Activated CD4-positive, alpha-beta T cell treated with anti-CD3 and anti-CD28 coated beads for 24 hours (primary cell): Measurements from ENCODE around the gene NBL1.

Experiments used
- DNase-seq, 2 donors: peaks; one replicate each; pipeline ENCODE4 v3.0.0-alpha.2; 2020; ENCODE audit warnings: low read depth in 2 of 2

Gene NBL1

DNA sequence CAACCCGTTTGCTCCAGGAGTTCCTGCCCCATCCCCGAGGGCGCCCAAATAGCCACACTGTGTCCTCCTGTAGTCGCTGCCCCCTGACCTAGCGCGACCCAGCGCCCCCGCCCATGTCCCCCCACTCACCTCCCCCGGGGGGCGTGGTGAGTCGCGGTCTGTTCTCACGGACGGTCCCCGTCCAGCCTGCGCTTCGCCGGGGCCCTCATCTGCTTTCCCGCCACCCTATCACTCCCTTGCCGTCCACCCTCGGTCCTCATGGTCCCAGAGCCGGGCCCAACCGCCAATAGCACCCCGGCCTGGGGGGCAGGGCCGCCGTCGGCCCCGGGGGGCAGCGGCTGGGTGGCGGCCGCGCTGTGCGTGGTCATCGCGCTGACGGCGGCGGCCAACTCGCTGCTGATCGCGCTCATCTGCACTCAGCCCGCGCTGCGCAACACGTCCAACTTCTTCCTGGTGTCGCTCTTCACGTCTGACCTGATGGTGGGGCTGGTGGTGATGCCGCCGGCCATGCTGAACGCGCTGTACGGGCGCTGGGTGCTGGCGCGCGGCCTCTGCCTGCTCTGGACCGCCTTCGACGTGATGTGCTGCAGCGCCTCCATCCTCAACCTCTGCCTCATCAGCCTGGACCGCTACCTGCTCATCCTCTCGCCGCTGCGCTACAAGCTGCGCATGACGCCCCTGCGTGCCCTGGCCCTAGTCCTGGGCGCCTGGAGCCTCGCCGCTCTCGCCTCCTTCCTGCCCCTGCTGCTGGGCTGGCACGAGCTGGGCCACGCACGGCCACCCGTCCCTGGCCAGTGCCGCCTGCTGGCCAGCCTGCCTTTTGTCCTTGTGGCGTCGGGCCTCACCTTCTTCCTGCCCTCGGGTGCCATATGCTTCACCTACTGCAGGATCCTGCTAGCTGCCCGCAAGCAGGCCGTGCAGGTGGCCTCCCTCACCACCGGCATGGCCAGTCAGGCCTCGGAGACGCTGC lies 21.7 kb downstream of the NBL1 start:
- no peak for DNase-seq

DNA sequence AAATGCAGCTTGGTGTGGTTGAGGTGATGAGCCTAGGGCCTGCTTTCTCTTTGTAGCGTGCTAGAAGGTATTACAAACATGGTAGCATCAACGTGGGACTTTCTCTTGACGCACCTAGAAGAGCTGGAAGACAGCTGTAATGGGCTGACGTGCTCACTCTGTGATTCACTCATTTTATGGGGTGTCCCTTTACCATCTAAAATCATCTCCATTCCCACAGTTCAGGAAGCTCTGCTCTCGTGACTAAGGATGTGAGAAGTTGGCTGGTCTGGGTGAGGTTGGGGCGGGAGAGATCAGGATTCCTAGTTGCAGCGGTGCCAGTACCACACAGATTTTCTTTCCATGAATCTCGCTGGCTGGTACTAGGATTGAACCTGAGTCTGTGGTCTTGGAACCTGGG lies 24.8 kb downstream of the NBL1 start:
- DNase-seq: no peak

DNA sequence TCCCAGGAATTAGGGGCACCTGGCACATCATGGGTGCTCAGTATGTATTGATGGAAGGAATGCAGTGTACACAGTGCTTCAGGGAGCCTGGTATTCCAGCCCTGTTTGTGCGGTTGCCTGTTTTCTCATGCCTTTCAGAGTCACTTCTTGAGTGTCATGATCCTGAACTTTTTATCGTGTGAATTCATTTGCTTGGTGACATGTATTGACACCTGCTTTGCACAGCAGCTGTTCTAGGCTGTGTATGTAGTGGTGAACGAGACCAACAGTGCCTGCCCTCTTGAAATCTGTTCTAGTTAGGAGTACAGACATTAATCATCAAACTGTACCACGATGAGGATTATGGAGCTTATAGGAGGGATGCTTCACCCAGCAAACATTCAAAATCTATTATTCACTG lies 26.7 kb downstream of the NBL1 start:
- DNase-seq: no peak

DNA sequence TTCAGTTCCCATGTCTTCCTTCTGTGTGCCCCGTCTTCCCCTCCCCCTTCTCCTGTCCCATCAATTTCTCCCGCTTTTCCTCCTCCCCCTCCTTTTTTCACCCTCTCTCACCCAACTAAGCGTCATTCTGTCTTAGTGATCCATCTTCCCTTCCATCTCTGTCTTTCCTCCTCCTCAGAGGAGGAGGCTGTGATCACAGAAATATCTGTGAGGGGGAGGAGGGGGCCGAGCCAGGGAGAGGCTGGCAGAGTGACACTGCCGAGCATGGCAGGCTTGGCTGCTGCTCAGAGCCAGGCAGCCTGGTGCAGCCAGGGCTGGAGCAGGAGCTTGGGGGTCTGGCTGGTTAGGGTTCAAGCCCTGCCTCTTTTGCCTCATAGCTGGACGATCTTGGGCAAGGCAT lies 28.1 kb downstream of the NBL1 start:
- DNase-seq: no peak

DNA sequence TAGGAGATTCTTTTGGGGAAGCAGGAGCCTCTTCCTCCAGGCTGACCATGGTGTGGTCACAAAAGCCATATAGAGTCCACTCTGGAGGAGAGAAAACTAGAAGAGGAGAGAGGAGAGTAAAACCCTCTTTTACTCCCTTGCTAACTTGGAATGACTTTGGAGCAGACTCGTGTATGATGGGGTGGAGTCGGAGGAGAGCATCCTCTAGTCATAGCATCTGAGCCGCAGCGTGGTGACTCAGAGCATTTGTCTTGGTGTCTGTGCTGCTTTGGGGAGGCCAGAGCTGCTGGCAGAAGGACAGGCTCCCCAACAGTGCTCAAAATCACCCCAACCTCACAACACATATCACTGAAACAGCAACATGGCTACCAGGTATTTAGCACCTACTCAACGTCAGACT lies 31.7 kb downstream of the NBL1 start:
- DNase-seq: no peak

DNA sequence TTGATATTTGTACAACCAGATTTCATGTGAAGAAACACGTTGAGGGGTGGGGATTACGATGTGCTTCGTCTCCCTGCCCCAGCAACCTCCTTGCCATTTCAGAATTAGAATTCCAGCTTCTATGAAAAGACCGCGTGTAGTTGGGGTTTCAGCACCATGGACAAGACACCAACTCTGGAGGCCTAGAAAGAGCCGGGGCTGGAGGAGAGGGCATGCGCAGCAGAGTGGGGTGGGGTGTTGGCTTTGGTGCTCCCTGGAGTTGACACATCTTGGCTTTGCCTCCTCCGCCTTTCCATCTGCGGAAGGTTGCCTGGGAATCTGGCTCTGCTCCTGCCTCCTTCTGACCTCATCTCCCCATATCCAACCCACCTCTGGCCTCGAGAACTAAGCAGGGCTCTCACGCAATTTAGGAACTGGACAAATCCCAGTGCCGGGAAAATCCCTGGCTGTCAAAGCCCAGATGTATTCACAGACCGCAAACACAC lies 32.4 kb downstream of the NBL1 start:
- DNase-seq: no peak

DNA sequence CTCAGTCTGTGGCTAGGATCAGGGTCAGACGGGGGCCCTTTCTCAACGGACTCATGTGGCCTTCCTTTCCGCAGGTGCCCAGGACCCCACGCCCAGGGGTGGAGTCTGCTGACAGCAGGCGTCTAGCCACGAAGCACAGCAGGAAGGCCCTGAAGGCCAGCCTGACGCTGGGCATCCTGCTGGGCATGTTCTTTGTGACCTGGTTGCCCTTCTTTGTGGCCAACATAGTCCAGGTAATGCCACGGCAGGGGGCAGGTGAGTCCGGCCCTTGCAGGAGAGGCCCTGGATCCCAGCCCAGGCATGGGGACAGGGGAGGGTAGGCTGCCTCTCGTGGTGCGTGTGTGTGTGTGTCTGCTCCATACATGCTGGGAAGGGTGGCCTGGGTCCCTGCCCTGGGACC lies 34.4 kb downstream of the NBL1 start:
- DNase-seq: no peak

DNA sequence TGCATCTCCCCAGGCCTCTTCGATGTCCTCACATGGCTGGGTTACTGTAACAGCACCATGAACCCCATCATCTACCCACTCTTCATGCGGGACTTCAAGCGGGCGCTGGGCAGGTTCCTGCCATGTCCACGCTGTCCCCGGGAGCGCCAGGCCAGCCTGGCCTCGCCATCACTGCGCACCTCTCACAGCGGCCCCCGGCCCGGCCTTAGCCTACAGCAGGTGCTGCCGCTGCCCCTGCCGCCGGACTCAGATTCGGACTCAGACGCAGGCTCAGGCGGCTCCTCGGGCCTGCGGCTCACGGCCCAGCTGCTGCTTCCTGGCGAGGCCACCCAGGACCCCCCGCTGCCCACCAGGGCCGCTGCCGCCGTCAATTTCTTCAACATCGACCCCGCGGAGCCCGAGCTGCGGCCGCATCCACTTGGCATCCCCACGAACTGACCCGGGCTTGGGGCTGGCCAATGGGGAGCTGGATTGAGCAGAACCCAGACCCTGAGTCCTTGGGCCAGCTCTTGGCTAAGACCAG lies 34.9 kb downstream of the NBL1 start:
- DNase-seq: no peak

DNA sequence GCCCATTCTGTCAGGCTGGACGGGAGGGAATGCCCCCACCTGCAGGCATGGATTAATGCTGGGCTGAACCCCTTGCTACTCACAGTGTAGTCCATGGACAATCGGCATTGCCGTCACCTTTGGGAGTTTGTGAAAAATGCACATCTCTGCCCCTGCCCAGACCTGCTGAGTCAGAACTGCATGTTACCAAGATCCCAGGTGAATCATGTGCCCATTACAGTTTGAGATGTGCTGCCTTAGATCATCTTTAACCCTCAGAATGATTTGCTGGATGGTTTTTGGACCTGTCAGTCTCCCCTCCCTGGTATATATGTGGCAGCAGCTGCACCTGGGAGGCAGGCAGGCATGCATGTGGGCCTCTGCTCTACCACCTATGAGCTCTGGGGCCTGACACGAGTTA lies 35.6 kb downstream of the NBL1 start:
- no peak for DNase-seq

DNA sequence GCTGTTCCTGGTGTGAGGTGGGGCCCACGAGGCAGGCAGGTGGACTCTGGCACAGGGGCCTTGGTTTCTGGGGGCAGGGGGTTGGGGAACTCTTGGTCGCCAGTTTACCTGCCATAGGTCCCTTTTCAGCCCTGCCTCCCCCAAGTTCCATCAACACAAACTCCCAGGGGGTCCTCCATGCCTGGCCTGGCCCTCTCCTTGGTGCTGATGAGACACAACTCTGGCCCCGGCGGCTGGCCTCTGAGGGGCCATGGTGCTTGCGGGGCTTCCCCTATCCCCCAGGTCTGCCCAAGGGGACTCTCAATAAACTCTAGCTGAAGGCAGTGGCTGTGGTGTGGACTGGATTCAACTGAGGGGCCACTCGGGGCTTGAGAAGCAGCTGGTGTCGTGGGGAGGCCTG lies 36.5 kb downstream of the NBL1 start:
- no peak for DNase-seq

DNA sequence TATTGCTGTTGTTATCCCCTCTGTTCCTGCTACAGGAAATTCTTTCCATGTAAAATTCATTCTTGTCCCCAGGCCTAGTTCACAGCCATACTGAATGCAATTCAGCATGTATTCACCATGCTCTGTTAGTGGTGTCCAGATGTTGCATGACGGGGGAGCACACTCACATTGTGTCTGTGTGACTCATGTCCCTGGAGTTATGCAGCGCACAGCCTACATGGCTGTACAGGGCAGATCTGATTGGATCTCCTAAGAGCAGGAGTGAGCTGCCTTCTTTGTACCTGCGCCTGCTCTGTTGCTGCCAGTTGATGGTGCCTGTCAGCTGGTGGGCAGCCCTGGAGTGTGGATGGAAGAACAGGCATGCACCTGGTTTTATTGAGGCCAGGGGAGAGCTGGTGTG lies 38.1 kb downstream of the NBL1 start:
- DNase-seq: no peak

DNA sequence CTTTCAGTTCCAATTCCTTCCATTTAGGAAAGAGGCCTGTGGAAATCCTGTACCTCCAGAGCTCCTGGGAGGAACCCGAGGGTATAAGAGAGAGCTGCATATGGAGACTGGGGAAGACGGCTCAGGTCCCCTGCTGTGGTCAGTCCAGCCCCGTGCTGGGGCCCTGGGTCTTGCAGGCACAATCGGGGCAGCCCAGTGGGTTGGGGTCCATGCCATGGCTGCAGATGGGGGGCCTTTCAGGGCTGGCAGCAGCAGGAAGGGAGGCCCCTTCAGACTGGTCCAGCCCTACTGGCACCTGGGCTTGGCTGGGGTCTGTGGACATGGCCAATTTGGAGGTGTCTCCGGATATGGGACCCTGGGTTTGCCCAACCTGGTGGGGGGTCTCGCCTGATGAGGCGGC lies 38.8 kb downstream of the NBL1 start:
- DNase-seq: no peak

DNA sequence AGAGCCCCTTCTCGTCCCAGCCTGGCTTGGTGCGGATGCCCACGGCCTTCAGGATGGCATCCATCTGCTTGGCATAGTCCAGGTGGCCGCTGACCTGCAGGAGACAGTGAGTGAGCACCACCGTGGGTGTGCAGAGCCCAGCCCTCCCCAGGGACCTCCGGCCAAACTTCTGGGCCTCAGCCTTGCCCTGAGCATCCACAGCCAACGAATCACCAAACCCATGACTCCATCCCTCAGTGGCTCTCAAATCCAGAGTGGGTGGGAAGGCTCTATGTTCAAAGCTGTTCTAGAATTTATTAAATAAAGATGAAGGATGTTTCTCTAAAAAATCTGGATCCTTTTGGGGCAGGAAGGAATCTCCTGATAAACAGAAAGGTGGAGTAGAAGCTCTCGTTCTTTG lies 39.2 kb downstream of the NBL1 start:
- DNase-seq: no peak

DNA sequence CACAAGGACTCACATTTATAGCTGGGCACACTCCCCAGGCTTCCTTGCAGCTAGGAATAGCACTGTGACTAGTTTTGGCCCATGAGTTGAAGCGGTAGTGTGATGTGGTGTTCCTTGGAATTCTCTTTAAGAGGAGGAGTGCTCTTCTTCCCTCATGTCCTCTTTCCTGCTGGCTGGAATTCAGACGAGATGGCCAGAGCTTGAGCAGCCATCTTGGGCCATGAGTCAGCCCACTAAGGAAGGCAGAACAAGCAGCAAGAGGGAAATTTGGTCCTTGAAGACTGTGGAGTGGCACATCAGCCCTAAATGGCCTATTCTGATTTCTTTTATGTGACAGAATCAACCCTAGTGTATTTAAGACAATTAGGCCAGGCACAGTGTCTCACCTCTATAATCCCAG lies 40.6 kb downstream of the NBL1 start:
- DNase-seq: no peak

DNA sequence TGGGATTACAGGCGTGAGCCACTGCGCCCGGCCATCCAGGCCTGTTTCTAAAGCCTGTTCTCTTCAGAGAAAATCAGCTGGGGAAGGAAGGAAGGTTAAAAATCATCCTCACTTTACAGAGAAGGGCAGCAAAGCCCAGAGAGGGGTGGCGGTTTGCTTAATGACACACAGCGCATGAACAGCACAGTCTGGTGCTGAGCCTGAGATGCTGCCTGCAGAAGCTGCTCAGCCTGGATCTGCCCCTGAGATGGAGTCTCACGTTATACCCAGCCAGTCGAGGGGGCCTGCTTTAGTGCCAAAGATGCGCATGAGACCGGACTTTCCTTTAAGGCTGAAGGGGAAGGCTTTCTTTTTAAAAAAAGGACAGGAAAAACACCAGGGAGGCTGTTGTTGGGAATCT lies 41.9 kb downstream of the NBL1 start:
- no peak for DNase-seq

DNA sequence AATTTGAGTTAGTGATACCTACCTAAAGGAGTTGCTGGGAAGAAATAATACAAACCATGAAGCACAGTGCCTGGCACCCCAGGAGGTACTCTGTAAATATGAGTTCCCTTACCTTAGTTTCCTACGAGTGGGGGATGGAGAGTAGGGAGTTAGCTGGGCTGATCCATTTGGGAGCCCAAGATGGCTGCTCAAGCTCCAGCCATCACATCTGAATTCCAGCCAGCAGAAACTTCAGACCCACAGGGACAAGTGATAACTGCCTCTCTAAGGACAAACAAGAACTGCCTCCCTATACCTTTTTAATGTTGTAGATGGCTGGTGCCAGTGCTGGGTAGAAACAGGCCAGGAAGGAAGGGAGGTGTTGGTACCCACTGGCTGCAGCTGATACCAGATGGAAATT lies 43.3 kb downstream of the NBL1 start:
- no peak for DNase-seq

DNA sequence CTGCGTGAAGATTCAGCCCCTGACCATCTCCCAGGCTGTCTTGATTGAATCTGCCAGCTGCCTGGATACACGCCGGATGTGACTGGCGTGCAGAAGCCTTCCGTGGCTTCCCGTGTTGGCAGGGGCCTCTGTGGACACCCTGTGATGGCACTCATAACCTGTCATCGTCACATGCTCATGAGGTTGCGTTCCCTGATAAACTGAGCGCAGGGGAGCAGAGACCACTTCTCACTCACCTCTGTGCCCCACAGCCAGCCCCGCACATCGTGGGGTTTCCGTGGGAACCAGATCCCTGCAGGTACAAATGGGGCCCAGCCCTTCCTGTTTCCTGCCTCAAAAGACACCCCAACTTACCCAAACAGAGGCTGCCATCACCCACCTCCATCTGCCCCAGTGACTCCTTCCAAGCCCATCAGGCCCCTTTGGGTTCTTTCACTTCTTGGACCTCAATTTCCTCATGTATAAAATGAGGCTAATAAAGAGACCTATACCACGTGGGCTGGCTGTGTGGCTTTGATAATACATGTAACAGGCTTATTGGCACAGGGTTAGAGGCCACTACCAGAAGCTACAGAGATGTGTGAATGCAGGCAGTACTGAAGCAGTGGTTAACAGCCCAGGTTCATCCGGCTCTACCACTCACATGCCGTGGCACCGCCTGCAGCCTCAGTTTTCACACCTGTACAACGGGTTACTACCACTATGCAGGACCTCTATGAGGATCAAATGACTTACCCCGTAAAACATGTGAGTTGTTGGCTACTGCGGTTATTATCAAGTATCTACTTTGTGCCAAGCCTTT lies 44.1 kb downstream of the NBL1 start:
- DNase-seq: no peak

DNA sequence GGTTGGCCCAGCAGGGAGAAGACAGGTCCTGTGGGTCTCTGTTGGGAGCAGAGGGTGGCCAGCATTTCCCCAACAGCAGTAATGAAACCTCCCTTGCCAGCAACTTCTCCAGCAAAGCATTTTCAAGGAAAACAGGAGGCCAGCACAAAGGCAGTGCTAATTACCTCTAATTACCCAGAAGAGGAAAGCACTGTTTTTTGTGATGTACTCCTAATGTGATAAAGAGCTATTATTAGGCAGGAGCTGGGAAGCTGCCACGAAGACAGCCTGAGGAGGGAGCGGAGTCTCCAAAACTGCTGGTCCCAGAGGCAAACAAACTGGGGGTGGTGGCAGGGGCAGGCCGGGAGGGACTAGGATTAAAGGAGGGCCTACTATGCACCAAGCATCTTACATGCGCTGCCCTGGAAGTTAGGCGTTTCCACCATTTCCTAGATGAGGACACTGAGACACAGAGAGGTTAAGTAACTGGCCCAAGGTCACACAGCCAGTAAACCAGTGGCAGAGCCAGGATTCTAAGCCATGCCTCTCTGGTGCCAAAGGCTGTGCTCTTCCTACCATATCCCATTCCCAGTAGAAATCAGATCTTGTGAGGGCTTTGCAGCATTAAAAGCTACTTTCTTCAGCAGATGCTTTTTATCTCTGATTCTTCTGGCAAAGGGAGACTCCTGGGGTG lies 45.1 kb downstream of the NBL1 start:
- DNase-seq: no peak

DNA sequence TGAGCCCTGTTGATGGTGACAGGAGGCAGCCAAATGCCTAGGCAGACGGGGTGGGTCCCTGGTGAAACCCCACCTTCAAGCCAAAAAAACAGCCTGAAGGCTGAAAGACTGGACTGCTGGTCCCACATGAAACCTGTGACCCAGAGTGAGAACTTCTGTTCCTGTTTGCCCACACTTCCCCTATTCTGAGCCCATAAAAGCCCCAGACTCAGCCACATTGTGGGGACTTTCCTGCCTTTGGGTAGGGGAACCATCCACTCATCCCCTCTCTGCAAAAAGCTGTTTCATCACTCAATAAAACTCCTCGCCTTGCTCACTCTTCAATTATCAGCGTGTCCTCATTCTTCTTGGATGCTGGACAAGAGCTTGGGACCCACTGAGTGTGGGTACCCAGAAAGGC lies 45.7 kb downstream of the NBL1 start:
- no peak for DNase-seq

DNA sequence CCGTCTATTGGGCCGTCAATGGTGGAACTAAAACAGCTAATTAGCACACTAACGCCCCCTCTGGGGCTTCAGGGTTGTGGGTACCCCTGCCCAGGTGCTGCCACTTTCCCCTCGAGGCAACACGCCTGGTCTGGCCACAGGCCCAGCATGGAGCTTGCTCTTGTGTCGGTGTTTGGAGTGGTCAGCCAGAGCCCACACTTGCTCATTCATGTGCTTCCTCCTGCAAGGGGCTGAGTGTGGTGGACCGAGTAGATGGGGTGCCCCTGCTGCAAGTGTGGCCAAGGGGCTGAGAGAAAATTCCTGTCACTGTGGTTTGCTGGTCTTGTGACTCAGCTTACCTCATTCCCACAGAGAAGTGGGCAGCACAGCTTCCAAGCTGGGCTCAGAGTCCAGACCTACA lies 46.2 kb downstream of the NBL1 start:
- no peak for DNase-seq

DNA sequence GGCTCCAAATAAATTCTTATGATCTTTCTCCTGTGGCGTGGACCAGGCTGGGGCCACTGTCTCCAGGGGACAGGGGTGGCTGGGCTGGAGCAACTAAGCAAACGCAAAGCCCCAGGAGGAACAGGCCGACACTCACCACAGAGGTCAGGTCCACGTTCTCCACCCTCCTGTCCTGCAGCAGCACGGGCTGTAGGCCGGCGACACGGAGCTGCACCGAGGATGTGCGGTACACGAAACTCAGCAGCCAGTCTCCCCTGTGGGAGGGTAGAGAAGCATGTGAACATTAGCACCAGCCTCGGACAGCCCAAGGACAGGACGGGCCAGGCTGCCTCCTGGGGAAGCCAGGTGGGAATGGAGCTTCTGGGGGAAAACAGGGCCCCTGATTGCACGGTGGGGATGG lies 50.2 kb downstream of the NBL1 start:
- DNase-seq: no peak

DNA sequence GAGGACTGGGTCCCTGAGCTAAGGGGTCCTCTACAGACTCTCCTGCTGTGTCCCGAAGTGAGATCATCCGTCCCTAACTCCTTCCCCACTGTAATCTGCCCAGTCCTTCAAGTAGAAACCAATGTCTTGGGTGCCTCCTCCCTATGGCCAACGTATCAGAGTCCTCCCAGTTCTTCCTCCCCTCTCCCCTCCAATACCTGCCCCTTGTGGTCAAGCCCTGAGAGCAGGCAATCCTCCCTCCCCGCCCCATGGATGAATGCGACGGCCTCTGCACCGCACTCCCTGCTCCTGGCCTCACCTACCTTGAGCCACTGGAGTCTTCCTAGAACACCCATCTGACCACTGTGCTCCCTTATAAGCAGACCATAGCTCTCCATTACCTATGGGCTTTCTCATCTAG lies 51.7 kb downstream of the NBL1 start:
- no peak for DNase-seq
